HG02642 (cell line): Measurements from ENCODE around the gene ANXA11.
A peak's percentile ranks its signal among the peaks of the same experiment; 100 is the strongest.
"Not testable (repeated sequence)": the region's sequence is repeated elsewhere in the genome, so short reads cannot be mapped to it uniquely, and the experiment has no call there.

Source experiments
- ATAC-seq: cut with Tn5 transposase; IDR thresholded peaks from one replicate; pipeline ENCODE4 v1.9.1; 2021; ENCODE audit warnings: mild to moderate bottlenecking; ENCODE audit not compliant: unreplicated experiment, poor library complexity

Gene ANXA11

GRCh38 chr10:80149123-80149522 is 56.2 kb downstream of the ANXA11 start:
- ATAC-seq = no peak

GRCh38 chr10:80148166-80148805 is 57.1 kb downstream of the ANXA11 start:
- ATAC-seq = no peak

- no peak for ATAC-seq
These were observed 58.4 kb downstream of the ANXA11 start for GRCh38 chr10:80146918-80147317.

- not testable (repeated sequence) for ATAC-seq
These were observed 59.7 kb downstream of the ANXA11 start for GRCh38 chr10:80145406-80146308.

- peak; percentile 37 for ATAC-seq
These were observed 60.6 kb downstream of the ANXA11 start for GRCh38 chr10:80144696-80145131.

GRCh38 chr10:80144067-80144695 is 61.2 kb downstream of the ANXA11 start:
- peak; percentile 70 for ATAC-seq

GRCh38 chr10:80141696-80142460 is 63.5 kb downstream of the ANXA11 start:
- ATAC-seq = no peak

- no peak for ATAC-seq
These were observed 65.1 kb downstream of the ANXA11 start for GRCh38 chr10:80140251-80140650.

GRCh38 chr10:80139265-80139664 is 66.1 kb downstream of the ANXA11 start:
- ATAC-seq = no peak

- no peak for ATAC-seq
These were observed 67.4 kb downstream of the ANXA11 start for GRCh38 chr10:80137920-80138319.

- ATAC-seq = no peak
These were observed 68.1 kb downstream of the ANXA11 start for GRCh38 chr10:80137031-80137862.

- ATAC-seq = no peak
These were observed 69.2 kb downstream of the ANXA11 start for GRCh38 chr10:80136134-80136571.

- ATAC-seq = not testable (repeated sequence)
These were observed 71.7 kb downstream of the ANXA11 start for GRCh38 chr10:80133687-80134086.

GRCh38 chr10:80133206-80133605 is 72.1 kb downstream of the ANXA11 start:
- no peak for ATAC-seq

GRCh38 chr10:80132299-80133139 is 72.8 kb downstream of the ANXA11 start, which contains the start of gene PLAC9:
PLAC9 (plus strand) TSS chr10:80132730; CDS start chr10:80132763, 33 bp downstream.
- no peak for ATAC-seq

- no peak for ATAC-seq
These were observed 73.8 kb downstream of the ANXA11 start for GRCh38 chr10:80131499-80131901.

- ATAC-seq = no peak
These were observed 78.5 kb downstream of the ANXA11 start for GRCh38 chr10:80126876-80127275.

- ATAC-seq = no peak
These were observed 82.6 kb downstream of the ANXA11 start for GRCh38 chr10:80122746-80123145.
